NCI-H2196 treated with DMSO at 0.1 percent for 48 hours (cell line): Measurements from ENCODE around the gene RPN2.

Experiments used
- DNase-seq: peaks from one replicate; lab custom pipeline; 2025; ENCODE audit not compliant: unreplicated experiment; lab: John Stamatoyannopoulos, UW

The RPN2 gene

GRCh38 chr20:37179683-37180524 is 774 bp downstream of the RPN2 start:
- no peak for DNase-seq

DNA sequence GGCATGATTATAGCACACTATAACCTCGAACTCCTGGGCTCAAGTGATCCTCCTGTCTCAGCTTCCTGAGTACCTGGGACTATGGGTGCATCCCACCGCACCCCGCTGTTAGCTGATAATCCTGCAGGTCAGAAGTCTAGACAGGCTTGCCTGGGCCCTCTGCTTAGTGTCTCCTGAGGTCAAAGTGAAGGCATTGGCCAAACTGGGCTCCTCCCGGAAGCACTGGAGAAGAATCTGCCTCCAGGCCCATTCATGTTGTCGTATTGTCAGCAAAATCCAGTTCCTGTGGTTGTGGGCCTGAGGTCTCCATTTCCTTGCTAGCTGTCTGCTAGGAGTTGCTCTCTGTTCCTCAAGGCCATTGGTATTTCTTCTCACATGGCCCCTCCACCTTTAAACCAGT is 6.6 kb downstream of the RPN2 start:
- DNase-seq, result no peak

DNA sequence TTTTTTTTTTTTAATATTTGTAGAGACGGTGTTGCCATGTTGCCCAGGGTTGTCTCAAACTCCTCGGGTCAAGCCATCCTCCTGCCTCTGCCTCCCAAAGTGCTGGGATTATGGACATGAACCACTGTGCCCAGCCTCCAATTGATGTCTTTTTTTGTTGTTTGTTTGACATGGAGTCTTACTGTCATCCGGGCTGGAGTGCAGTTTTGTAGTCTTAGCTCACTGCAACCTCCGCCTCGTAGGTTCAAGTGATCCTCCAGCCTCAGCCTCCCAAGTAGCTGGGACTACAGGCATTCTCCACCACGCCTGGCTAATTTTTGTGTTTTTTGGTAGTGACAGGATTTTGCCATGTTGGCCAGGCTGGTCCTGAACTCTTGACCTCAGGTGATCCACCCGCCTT is 9.7 kb downstream of the RPN2 start:
- DNase-seq, result no peak

GRCh38 chr20:37189416-37190016 is 10.4 kb downstream of the RPN2 start:
- no peak for DNase-seq

DNA sequence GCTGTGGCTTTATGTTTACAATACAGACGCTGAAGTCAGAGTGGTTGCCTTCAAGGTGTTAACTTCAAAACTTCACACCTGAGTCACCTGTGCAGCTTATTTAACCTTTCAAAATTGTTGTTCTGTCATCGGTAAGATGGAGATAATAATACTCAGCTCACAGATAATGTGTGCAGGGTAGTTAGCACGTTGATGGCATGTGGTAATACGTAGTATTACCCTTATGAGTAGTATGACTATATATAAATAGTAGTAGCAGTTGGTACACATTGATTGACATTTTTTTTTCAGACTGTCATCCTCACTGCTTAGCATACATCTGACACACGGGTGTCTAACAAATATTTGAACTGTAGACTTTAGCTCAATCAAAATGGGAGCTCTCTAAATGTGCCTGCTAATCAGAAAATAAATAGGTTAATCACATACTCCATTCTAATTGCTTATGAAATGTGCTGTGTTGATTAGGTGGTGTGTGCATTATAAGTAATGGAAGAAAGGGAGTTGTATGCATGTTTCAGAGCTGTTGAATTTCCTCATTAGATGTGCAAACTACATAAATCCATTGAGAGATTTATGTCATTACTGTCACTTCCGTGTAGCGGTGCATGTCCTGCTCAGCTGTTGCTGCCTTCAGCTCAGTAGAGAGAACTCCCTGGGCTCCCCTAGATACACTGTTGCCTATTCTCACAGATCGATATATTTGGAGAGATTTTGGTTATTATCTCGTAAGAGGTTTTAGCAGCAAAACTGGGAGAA is 11.4 kb downstream of the RPN2 start:
- no peak for DNase-seq

DNA sequence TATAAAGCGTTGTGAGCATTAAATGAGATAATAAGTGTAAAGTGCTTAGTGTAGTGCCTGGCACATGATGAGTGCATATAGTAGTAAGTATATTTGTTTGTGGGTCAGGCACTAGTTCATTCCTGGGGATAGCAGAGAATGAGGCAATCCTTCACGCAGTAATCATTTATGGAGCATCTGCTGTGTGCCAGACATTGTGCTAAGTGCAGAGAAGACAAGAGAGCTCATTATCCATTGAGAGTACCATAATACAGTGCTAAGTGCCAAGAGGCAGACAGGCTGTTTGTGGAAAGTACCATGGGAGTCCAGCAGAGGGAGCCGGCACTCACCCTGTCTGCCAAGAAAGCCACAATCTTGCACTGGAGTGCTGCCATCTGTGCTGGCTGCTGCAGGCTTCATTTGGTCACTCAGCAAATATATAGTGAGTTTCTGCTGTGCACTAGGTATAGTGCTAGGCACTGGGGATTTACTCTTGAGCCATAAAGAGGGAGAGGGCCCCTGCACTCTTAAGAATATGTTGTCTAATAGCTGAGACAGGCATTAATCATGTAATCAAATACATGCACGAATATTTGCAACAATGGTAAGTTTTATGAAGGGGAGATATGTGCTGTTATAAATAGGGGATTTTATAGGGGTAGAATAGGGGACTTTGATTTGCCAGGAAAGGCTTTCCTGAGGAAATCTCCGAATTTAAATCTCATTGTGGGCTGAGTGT is 13.2 kb downstream of the RPN2 start:
- DNase-seq, result peak; percentile 79

DNA sequence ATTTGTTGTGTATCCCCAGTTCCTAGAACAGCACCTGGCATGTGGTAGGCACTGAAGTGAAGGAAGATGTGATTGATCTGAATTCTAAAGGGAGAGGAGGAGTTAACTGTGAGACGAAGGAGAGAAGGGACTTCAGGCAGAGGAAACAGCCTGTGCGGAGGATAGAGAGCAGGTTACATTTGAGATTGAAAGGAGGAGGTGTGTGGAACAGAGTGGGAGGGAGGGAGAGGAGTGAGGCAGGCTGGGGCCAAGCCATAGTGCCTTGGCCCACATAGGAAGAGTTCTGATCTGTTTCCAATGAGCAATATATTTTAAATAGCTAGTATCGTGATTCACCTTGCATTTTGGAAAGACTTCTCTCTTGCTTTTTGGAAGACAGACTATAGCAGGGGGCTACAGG is 14.1 kb downstream of the RPN2 start:
- DNase-seq, result no peak

- no peak for DNase-seq
Measured at GRCh38 chr20:37193821-37194220, 14.7 kb downstream of the RPN2 start.

GRCh38 chr20:37194621-37195417 is 15.7 kb downstream of the RPN2 start:
- DNase-seq, result no peak

GRCh38 chr20:37198932-37199660 is 20.0 kb downstream of the RPN2 start:
- no peak for DNase-seq

GRCh38 chr20:37200376-37200775 is 21.2 kb downstream of the RPN2 start:
- DNase-seq, result no peak

DNA sequence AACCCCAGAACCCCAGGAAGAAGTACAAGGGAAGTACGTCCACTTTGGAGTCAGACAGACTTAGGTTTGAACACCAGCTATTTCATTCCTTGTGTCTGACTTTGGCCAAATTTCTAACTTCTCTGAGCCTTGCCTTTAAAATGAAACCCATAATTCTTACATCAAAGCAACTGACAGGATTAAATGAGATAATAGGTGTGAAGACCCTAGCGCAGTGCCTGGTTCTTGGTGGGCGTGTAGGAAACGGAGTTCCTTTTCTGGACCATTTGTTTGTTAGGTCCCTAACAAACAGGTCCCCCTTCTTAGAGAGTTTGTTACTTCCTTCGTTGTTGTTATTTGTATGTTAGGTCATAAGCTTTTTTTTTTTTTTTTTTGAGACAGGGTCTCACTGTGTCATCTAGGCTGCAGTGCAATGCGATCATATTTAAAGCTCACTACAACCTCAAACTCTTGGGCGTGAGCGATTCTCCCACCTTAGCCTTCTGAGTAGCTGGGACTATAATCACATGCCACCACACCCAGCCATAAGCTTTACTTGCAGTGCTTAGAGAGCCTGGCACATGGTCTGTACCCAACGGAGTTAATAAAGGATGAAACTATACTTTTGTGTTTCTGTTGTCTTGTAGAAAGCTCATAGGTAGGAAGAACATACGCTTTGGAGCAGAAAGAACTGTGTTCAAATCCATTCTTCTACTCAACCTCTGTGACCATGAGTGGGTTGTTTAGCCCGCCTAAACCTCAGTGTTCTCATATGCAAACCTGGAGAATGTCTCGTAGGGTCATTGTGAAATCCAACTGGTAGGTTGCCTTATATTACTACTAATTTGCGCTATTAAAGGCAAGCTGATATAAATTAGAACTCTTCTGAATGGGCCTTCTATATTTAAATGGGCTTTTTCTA is 22.0 kb downstream of the RPN2 start:
- DNase-seq, result no peak

DNA sequence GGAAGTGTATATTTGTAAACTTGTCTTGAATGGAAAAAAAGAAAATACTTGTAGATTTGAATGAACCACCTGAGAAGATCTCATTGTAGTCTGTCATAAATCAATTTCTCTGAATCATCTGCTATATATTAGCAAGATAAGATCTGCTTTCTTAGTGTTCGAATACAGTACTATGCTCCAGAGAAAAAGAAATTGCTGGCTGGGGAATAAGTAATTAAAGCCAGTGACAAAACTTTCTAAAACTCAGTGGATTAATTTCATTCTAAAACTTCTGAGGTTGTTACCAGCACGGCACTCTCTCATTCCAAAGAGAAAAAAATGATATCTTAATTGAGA is 22.7 kb downstream of the RPN2 start:
- DNase-seq, result no peak

- peak; percentile 46 for DNase-seq
Measured at GRCh38 chr20:37202267-37202943, 23.3 kb downstream of the RPN2 start.

DNA sequence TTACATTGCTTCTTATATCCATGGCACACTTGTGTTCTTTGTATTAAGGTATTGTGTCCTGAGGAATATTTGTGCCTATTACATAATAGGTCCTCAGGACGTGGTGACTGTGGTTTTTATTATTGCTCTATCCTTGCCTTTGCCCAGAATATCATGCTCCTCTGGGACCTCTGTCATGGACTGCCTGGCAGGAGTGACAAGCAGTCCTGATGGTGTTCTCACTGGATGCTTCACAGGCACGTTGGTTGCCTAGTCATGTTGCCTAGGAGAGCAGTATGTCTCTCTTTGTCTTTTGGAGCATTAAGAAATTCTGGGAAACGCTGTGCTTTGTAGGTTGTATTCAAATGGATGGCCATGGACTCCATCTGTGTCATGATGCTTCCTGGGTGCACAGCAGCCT is 24.9 kb downstream of the RPN2 start:
- no peak for DNase-seq

DNA sequence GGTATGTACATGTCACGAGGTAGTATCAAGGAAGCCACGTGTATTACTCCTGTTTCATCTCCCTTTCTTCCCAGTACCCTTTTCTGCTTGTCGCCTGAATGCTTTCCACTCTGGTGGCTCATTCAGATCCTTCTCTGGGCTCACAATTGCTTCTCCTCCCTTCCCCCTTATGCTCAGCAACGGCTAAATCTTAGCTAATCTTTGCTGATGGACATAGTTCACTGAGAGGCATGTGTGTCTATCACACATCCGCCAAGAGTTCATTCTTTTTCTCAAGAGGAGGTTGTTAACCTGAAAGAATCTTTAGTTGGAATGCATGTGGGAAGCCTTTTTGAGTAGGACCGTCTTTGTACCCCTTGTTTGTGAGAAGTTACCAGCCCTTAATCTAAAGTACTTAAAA is 26.0 kb downstream of the RPN2 start:
- no peak for DNase-seq

DNA sequence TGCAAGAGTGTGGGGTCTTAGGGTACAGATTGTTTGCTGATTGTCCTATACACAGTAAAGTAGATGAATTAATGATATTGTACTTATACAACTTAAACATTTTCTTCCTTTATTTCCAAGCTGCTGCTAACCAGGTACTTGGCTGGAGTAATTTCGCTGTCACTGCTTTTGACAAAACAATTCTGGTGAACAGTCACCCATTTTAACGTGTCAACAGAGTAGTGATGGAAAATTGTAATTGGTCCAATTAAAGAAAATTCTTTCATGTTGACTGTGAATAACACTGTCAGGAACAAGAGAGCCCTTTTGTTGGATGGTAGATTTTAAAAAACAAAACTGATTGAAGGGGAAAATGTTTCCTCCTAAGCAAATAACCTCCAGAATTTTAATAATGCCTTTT is 26.7 kb downstream of the RPN2 start:
- no peak for DNase-seq

GRCh38 chr20:37207171-37207570 is 28.0 kb downstream of the RPN2 start:
- no peak for DNase-seq
